ENCODE measurements around the gene RPL39L.

DNA sequence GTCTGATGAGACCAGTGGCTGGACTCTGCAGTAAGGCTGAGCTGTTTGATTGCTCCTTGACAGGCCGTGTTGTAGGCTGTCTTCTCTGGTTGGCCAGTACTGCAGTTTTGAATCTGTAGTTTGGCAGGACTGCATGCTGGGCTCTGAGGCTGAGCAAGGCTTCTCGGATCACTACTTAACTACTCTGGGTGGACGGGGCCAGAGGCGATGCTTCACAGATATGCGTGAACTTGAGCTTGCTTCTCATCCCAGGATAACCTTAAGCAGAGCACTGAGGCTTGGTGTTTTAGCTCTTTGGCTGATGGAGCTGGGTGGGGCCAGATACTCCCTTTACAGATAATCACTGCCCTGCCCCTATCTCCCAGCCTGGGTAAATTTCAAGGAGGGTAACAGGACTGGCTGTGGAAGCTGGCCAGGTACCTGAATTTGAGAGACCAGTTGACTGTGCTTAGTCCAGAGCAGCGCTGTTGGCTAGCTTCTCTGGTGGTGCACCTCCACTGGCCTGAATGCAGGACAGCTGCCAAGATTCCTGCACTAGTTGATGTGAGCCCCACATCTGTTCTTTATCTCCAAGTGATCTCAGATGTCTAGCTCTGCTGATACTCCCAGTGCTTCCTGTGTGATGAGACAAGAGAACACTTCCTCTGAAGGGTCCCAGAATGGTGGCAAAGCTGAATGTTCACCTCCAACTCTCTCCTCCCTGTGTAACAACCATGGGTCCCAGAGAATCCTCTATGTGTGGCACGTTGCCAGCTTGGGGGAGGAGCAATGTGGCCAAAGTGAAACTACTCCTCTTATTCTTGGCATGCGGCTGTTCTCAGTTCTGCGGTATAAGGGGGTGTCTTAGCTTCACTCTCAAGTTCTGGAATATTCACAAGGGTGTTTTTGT, 37.9 kb downstream of the RPL39L start:
- no peak for TF ChIP-seq YY1 (IDR thresholded peaks at IDR 0.05; ENCODE audit: insufficient read depth, insufficient read length)
- no peak for TF ChIP-seq SUZ12 (IDR thresholded peaks at IDR 0.05; ENCODE audit: extremely low read depth, insufficient read depth, insufficient read length)
